Keratinocyte (primary cell): ENCODE data around the gene FAM120A.

Experiments
- CTCF ChIP-seq, 3 experiments: IDR thresholded peaks in 1 of 3; conservative IDR thresholded peaks in 1 of 3; optimal IDR thresholded peaks in 1 of 3; 2 replicates in 2 of 3; 3 replicates in 1 of 3; pipeline versions ENCODE3 to v1.5.1; 2011; ENCODE audit warnings: low read length in 3 of 3, mild to moderate bottlenecking in 3 of 3, moderate library complexity in 2 of 3, control low read depth in 1 of 3, inconsistent platforms in 1 of 3; ENCODE audit not compliant: insufficient read depth in 2 of 3; ENCODE audit errors: extremely low read depth in 1 of 3
- EZH2 ChIP-seq: IDR thresholded peaks from one replicate; pipeline ENCODE4 v1.6.1; 2012; ENCODE audit warnings: inconsistent platforms, mild to moderate bottlenecking, low read length, moderate library complexity

- no peak for TF ChIP-seq EZH2
- TF ChIP-seq CTCF (optimal IDR thresholded peaks at IDR 0.05 in 1 of 3, IDR thresholded peaks at IDR 0.05 in 1 of 3, conservative IDR thresholded peaks at IDR 0.05 in 1 of 3; ENCODE audit: extremely low read depth in 1 of 3, insufficient read depth in 2 of 3, low read length in 3 of 3): no peak
These were observed 1.8 kb downstream of the FAM120A start, which contains the start of gene FAM120AOS for GRCh38 chr9:93453047-93453914.
